Suprapubic skin (tissue), 4 donors: ENCODE results near the gene RNF220. TPM values are rescaled to one million over a fixed set of nuclear protein-coding genes. Genes with fewer than 3 reads are reported as not detected.
A peak's percentile ranks its signal among the peaks of the same experiment; 100 is the strongest.

Source experiments
- DNase-seq, 2 donors: peaks; one replicate each; pipeline ENCODE4 v3.0.0-alpha.2; 2019; ENCODE audit warnings: low spot score in 2 of 2
- H3K27ac ChIP-seq: fragments of 200-600 bp; sonication (generic); one replicate; pipeline ENCODE4 v1.5.1; 2019
- H3K27me3 ChIP-seq: fragments of 200-600 bp; sonication (generic); one replicate; pipeline ENCODE4 v1.5.1; 2019
- H3K36me3 ChIP-seq: fragments of 200-600 bp; sonication (generic); one replicate; pipeline ENCODE4 v1.5.1; 2019
- H3K4me1 ChIP-seq: fragments of 200-600 bp; sonication (generic); one replicate; pipeline ENCODE4 v1.5.1; 2019
- H3K4me3 ChIP-seq: fragments of 200-600 bp; sonication (generic); one replicate; pipeline ENCODE4 v1.5.1; 2019; ENCODE audit warnings: mild to moderate bottlenecking
- H3K9me3 ChIP-seq: fragments of 200-600 bp; sonication (generic); one replicate; pipeline ENCODE4 v1.5.1; 2019
- CTCF ChIP-seq, 2 donors: fragments of 200-600 bp in 1 of 2; fragments of 450-650 bp in 1 of 2; sonication (generic) in 1 of 2; IDR thresholded peaks; one replicate each; pipeline ENCODE4 v1.5.1; 2016 to 2019; ENCODE audit warnings: antibody characterized with exemption in 2 of 2, mild to moderate bottlenecking in 1 of 2, moderate library complexity in 1 of 2
- EP300 ChIP-seq: sonication (generic); formaldehyde crosslinking; IDR thresholded peaks from one replicate; pipeline ENCODE4 v1.6.1; 2017; ENCODE audit warnings: antibody characterized with exemption
- POLR2A ChIP-seq, 2 donors: fragments of 450-650 bp; IDR thresholded peaks; one replicate each; pipeline ENCODE4 v1.6.1; 2017; ENCODE audit warnings: antibody characterized with exemption in 2 of 2, mild to moderate bottlenecking in 2 of 2, moderate library complexity in 2 of 2
- POLR2AphosphoS5 ChIP-seq, 3 donors: sonication (generic); formaldehyde crosslinking; IDR thresholded peaks; one replicate each; pipeline ENCODE4 v1.6.1; 2017; ENCODE audit warnings: antibody characterized with exemption in 3 of 3
- WGBS: methylation state at CpG from one replicate; pipeline ENCODE4 v1.1.5; 2018; 5-methylcytosine and 5-hydroxymethylcytosine counted together
- total RNA-seq, 4 donors: library from RNA; depleted of rRNA; stranded (reverse); fragments of >200 nt; gene quantifications; one replicate each; pipeline ENCODE4 v1.1.0, GENCODE V29; 2016

Gene RNF220
- total RNA-seq, 4 donors from 2014 or later, result 79.4 to 124 (median 99.5) TPM

- Histone ChIP-seq H3K27me3 (peaks cover 13% of the 10 kb centered on the region), H3K36me3 (no peaks in the 10 kb centered on the region), H3K4me1 (peaks cover under 1% of the 10 kb centered on the region), H3K9me3 (no peaks in the 10 kb centered on the region), H3K27ac (no peak overlapping the region), H3K4me3 (no peak overlapping the region)
- 76% methylated on average over 4 of the region's 4 CpGs for WGBS
- DNase-seq, result no peak
- TF ChIP-seq CTCF (IDR thresholded peaks at IDR 0.05) (no peak), POLR2AphosphoS5 (IDR thresholded peaks at IDR 0.05) (no peak), EP300 (no peak), POLR2A (IDR thresholded peaks at IDR 0.05) (no peak)
These were observed 206.8 kb downstream of the RNF220 start for GRCh38 chr1:44611866-44612265.

GRCh38 chr1:44613941-44614340 lies 208.9 kb downstream of the RNF220 start:
- DNase-seq, result no peak
- no peak overlapping the region for H3K27ac ChIP-seq
- H3K36me3 ChIP-seq, result no peaks in the 10 kb centered on the region
- H3K4me3 ChIP-seq, result no peak overlapping the region
- no peak for TF ChIP-seq CTCF (IDR thresholded peaks at IDR 0.05)
- no peak for TF ChIP-seq EP300
- TF ChIP-seq POLR2A (IDR thresholded peaks at IDR 0.05), result no peak
- no peak for TF ChIP-seq POLR2AphosphoS5 (IDR thresholded peaks at IDR 0.05)
- 79% methylated on average over 5 of the region's 6 CpGs for WGBS
- H3K27me3 ChIP-seq, result peaks cover 8% of the 10 kb centered on the region
- no peaks in the 10 kb centered on the region for H3K9me3 ChIP-seq
- peaks cover 11% of the 10 kb centered on the region for H3K4me1 ChIP-seq

GRCh38 chr1:44616284-44616990 lies 211.4 kb downstream of the RNF220 start:
- WGBS, result 82% methylated on average over 4 of the region's 4 CpGs
- no peak overlapping the region for H3K27ac ChIP-seq
- H3K4me3 ChIP-seq, result peak overlapping the region; percentile 48
- no peak for DNase-seq
- no peaks in the 10 kb centered on the region for H3K9me3 ChIP-seq
- TF ChIP-seq CTCF (IDR thresholded peaks at IDR 0.05), result no peak
- TF ChIP-seq POLR2AphosphoS5 (IDR thresholded peaks at IDR 0.05), result no peak
- TF ChIP-seq POLR2A (IDR thresholded peaks at IDR 0.05), result no peak
- no peak for TF ChIP-seq EP300
- peaks cover 5% of the 10 kb centered on the region for H3K27me3 ChIP-seq
- H3K36me3 ChIP-seq, result no peaks in the 10 kb centered on the region
- H3K4me1 ChIP-seq, result peaks cover 11% of the 10 kb centered on the region

- Histone ChIP-seq H3K9me3 (no peaks in the 10 kb centered on the region), H3K4me3 (peak overlapping the region; percentile 48), H3K36me3 (no peaks in the 10 kb centered on the region), H3K27me3 (peaks cover 5% of the 10 kb centered on the region), H3K4me1 (peaks cover 11% of the 10 kb centered on the region), H3K27ac (no peak overlapping the region)
- WGBS, result 27% methylated on average over 63 of the region's 63 CpGs
- no peak for TF ChIP-seq POLR2AphosphoS5 (IDR thresholded peaks at IDR 0.05)
- TF ChIP-seq EP300, result no peak
- TF ChIP-seq CTCF (IDR thresholded peaks at IDR 0.05), result no peak
- TF ChIP-seq POLR2A (IDR thresholded peaks at IDR 0.05), result no peak
- DNase-seq, result no peak
These were observed 212.1 kb downstream of the RNF220 start for GRCh38 chr1:44616991-44617702.

GRCh38 chr1:44617703-44618029 lies 212.6 kb downstream of the RNF220 start:
- no peak for TF ChIP-seq EP300
- TF ChIP-seq CTCF (IDR thresholded peaks at IDR 0.05), result no peak
- TF ChIP-seq POLR2AphosphoS5 (IDR thresholded peaks at IDR 0.05), result no peak
- TF ChIP-seq POLR2A (IDR thresholded peaks at IDR 0.05), result no peak
- peaks cover 5% of the 10 kb centered on the region for H3K27me3 ChIP-seq
- H3K27ac ChIP-seq, result no peak overlapping the region
- peak overlapping the region; percentile 48 for H3K4me3 ChIP-seq
- WGBS, result 73% methylated on average over 1 of the region's 1 CpG
- no peaks in the 10 kb centered on the region for H3K9me3 ChIP-seq
- no peaks in the 10 kb centered on the region for H3K36me3 ChIP-seq
- peaks cover 11% of the 10 kb centered on the region for H3K4me1 ChIP-seq
- no peak for DNase-seq
